SJCRH30 (cell line): Measurements from ENCODE around the gene ZBTB14. TPM values are rescaled to one million over a fixed set of nuclear protein-coding genes. Genes with fewer than 3 reads are reported as not detected.

Experiments
- DNase-seq, 2 experiments: peaks; one replicate each; pipeline ENCODE4 v3.0.0-alpha.2; 2015 to 2020
- H3K27ac ChIP-seq: fragments of 250-450 bp; sonication (Bioruptor Pico); 2 replicates; pipeline ENCODE4 v1.5.1; 2020; ENCODE audit warnings: mild to moderate bottlenecking, moderate library complexity
- H3K27me3 ChIP-seq: fragments of 250-450 bp; sonication (Bioruptor Pico); 2 replicates; pipeline ENCODE4 v1.5.1; 2020; ENCODE audit warnings: mild to moderate bottlenecking, moderate library complexity
- H3K36me3 ChIP-seq: fragments of 250-450 bp; sonication (Bioruptor Pico); 2 replicates; pipeline ENCODE4 v1.5.1; 2020; ENCODE audit warnings: mild to moderate bottlenecking, moderate library complexity
- H3K4me1 ChIP-seq: fragments of 250-450 bp; sonication (Bioruptor Pico); 2 replicates; pipeline ENCODE4 v1.5.1; 2020; ENCODE audit warnings: mild to moderate bottlenecking, moderate library complexity
- H3K4me3 ChIP-seq: fragments of 250-450 bp; sonication (Bioruptor Pico); 2 replicates; pipeline ENCODE4 v1.5.1; 2020; ENCODE audit warnings: mild to moderate bottlenecking, moderate library complexity
- H3K9me3 ChIP-seq: fragments of 250-450 bp; sonication (Bioruptor Pico); replicated peaks from 2 replicates; pipeline ENCODE4 v1.5.1; 2020; ENCODE audit warnings: mild to moderate bottlenecking, moderate library complexity
- total RNA-seq: library from RNA; depleted of rRNA; stranded (reverse); fragments of >200 nt; shearing (Covaris generic); gene quantifications from 2 replicates; pipeline ENCODE4 v1.2.3, GENCODE V29; 2014

ZBTB14 gene
- total RNA-seq, 1 experiment from 2014 or later, result 15.2 TPM

DNA sequence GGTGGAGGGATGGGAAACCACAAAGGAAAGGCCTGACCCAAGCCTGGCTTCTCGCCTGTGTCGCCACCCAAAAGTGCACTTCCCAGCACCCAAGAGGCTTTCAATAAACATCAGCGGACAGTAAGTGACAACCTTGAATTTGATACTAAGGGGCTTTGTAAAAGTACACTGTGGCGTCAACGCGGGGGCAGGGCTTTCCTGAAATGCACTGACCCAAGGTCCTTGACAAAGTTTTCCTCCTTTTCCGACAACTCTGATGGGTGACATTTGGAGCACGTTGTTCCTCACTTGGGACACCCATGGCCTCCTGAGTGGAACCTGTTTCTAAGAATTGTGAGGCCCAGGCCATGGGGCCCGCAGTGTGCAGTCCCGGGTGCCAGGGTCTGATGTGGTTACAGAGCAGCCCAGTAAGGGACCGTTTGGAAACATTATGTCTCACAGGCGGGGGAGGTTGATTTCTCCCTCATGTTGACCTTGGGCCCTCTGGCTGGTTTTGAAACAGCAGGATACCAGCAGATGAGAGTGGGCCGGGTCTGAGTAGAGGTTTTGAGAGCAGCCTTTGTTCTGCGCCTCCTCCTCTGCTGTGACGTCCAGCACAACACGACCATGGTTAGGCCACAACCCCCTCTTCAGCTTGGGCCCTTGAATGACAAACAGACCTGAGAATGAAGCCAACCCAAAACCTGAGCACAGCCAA lies 2.8 kb upstream of the ZBTB14 start:
- Histone ChIP-seq H3K9me3 (no peaks in the 10 kb centered on the region), H3K27me3 (no peaks in the 10 kb centered on the region), H3K36me3 (no peaks in the 10 kb centered on the region), H3K4me1 (no peaks in the 10 kb centered on the region), H3K4me3 (no peak overlapping the region), H3K27ac (no peak overlapping the region)
- DNase-seq, result no peak

DNA sequence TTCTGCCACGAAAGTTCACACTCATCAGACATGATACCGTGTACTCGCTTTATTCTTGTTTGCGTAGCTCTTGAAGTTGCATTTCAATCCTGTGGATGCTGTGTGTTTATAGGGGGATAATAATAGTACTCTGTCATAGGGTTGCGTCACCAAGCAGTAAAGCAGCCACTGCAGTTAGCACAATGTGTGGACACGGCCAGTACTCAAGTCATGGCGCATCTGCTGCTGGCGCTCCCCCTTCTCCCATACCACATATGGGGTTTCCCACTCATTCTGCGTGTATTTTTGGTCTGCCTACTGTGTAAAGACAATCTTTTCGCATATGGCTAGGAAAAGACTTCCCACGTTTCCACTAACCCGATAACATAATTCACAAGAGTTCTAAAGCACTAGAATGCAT lies 2.1 kb upstream of the ZBTB14 start:
- no peak overlapping the region for H3K27ac ChIP-seq
- H3K27me3 ChIP-seq, result no peaks in the 10 kb centered on the region
- DNase-seq, result no peak

DNA sequence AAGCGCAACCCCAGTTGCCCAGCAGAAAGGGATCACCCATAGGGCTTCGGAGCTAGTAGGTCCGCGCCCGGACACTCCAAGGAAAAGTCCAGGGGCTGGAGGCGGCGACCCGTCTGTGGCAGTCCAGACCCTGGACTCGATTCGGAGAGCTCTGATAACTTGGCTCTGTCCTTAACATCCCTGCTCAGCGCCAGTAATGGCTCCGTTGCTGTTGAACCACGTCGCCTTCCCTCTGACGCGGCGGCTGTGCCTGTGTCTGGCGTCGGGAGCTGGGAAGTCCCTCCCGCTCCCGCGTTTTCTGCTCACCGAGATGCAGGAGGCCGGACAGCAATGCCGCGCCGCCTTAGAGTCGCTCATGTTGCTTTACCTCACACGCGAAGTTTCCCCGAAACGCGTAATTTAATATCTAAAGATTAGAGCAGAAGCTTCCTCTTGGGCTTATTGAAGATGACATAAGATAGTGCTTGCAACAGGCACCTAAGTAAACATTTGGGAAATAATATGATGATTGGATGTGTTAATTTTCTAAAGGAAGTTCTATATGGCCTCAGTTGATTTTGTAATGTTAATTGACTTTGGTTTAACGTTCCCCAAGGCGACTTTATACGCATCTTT lies 1.3 kb upstream of the ZBTB14 start:
- H3K4me3 ChIP-seq, result peak overlapping the region; percentile 66

More for the DNA sequence above, 2.1 kb upstream of the ZBTB14 start:
- Histone ChIP-seq H3K9me3 (no peaks in the 10 kb centered on the region), H3K36me3 (no peaks in the 10 kb centered on the region; the same call in 1 of the 2 replicates), H3K4me3 (no peak overlapping the region), H3K4me1 (no peaks in the 10 kb centered on the region)

DNA sequence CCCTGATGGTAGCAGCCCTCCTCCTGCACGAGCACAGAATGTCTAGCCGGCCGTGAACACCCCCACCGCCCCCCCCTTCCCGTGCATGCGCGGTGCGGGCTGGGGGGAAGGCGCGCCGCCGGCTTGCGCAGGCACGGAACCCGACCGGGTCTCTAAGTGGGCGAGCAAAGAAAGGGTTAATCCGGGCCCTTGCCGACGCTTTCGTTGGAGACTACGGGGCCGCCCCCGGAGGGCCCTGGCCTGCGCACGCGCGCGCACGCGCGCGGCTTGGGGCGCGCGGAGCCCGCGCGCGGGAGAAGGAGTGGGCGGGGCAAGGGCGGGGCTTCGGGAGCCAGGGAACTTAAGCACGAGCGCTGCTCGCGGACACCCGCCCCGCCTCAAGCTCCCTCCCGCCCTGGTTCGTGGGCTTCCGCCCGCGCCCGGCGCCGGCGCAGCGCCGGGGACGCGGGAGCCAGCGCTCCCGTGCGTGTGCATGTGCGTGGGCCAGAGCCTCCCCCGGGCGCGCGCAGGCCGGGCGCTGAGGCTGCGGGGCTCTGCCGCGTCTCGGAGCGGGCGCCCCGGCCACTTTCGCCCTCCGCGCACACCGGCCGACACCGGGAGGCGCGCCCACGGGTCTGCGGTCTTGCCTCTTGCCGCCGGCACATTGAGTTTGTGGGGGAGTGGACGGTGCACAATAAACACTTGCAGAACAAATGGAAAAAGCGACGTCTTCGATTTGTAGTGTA lies 617 bp upstream of the ZBTB14 start:
- H3K27me3 ChIP-seq, result no peaks in the 10 kb centered on the region
- H3K27ac ChIP-seq, result peak overlapping the region; percentile 57
- H3K9me3 ChIP-seq, result no peaks in the 10 kb centered on the region
- H3K4me3 ChIP-seq, result peak overlapping the region; percentile 66
- no peaks in the 10 kb centered on the region; the same call in 1 of the 2 replicates for H3K36me3 ChIP-seq
- no peaks in the 10 kb centered on the region for H3K4me1 ChIP-seq
- peak; percentile 85 to 91 for DNase-seq

More for the DNA sequence above, 1.3 kb upstream of the ZBTB14 start:
- peak; percentile 75 to 79 for DNase-seq
- H3K4me1 ChIP-seq, result no peaks in the 10 kb centered on the region
- peak overlapping the region; percentile 57 for H3K27ac ChIP-seq
- no peaks in the 10 kb centered on the region for H3K27me3 ChIP-seq
- H3K36me3 ChIP-seq, result no peaks in the 10 kb centered on the region; the same call in 1 of the 2 replicates
- H3K9me3 ChIP-seq, result no peaks in the 10 kb centered on the region

DNA sequence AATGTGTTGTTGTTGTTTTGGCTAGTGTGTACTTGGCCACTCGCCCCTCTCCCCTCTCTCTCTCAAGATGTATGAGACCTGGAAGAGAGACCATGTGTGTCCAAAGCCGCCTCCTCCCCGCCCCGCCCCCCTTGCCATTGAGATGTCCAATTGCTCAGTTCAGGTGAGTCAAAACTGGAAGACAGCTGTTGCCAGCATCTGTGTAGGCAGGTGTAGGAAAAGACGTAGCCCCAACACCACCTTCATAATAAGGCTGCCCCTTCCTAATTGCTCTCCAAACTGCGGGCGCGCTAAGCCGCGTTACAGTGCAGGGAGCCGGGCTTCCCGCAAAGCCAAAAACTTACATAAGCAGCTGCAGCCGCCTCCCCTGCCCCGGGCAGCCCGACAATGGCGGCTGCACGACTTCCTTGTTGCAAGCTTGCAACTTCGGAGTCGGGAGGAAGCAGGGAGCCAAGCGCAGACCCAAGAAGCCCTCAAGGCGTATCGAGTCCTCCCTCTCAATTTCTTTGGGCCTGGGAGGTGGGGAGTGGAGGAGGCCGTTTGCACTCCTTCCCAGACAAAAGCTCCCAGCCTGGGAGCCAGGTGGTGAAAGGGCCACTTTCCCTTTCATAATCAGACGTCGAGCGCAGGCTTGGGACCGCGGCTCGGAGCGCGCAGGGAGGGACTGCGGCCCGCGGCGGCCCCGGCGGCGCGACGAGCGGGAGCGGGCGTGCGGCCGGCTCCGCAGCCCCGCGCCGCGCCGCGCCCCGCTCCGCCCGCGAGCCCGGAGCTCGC lies 882 bp downstream of the ZBTB14 start:
- Histone ChIP-seq H3K27ac (peak overlapping the region; percentile 52), H3K9me3 (no peaks in the 10 kb centered on the region), H3K36me3 (no peaks in the 10 kb centered on the region; the same call in 1 of the 2 replicates), H3K4me3 (peak overlapping the region; percentile 69), H3K27me3 (no peaks in the 10 kb centered on the region), H3K4me1 (no peaks in the 10 kb centered on the region)
- DNase-seq, result peak; percentile 33 to 58

DNA sequence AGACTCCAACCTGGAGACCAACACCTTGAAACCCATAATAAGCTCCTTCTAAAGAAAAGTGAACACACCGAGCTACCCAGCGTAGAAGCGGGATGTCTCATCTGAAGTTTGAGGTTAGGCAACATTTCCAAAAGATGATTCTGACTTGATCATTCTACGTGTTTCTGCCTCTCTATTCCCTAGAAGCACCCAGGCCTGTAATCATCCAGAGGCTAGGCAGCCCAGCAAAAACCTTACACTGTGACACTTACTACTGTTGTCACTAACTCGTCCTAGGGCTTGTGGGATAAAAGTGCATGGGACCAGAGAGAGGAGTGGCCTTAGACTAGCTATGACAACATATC lies 1.4 kb downstream of the ZBTB14 start:
- peak in 1 of 2 experiments; percentile 2 for DNase-seq
- H3K4me3 ChIP-seq, result peak overlapping the region; percentile 69
- H3K4me1 ChIP-seq, result no peaks in the 10 kb centered on the region
- H3K9me3 ChIP-seq, result no peaks in the 10 kb centered on the region
- H3K27me3 ChIP-seq, result no peaks in the 10 kb centered on the region
- no peaks in the 10 kb centered on the region; the same call in 1 of the 2 replicates for H3K36me3 ChIP-seq
- H3K27ac ChIP-seq, result no peak overlapping the region

DNA sequence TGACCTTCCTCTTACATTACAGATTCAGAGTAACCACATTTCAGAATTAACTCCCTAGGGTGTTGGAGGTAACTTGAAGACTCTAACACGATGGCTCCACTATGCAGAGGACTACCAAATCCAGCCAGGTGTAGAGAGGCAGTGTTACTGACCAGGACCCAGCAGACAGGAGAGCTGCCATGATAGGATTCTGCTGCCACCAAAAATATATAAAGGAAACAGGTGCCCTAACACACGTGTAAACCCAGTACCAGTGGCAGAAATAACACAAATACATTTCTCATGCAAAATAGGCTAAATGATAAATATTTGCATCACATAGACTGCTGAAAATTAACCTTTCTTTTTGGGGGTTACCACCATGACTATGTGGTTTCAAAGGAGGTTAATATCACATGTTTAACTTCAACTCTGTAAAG lies 7.0 kb downstream of the ZBTB14 start:
- Histone ChIP-seq H3K36me3 (no peaks in the 10 kb centered on the region; the same call in 1 of the 2 replicates), H3K4me3 (no peak overlapping the region), H3K27me3 (no peaks in the 10 kb centered on the region), H3K27ac (no peak overlapping the region), H3K9me3 (no peaks in the 10 kb centered on the region), H3K4me1 (peaks cover 7% of the 10 kb centered on the region; the same call in 1 of the 2 replicates)
- DNase-seq, result no peak

DNA sequence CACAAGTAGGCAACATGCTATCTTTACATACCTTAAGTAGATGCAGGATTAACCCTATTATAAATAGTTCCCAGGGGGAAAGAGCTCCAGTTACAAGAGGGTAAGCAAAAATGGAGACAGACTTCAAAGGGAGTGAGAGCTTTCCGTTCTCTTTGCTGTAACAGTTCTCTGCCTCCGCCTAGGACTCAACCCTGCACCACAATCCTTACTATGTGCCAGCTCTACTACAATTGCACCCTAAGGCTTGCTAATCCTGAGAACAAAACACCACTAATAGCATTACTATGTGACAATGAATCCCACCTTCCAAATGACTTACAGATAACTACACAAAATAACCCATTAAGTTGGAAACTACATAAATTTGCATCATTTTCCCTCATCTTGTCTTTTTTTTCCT lies 7.7 kb downstream of the ZBTB14 start:
- H3K9me3 ChIP-seq, result no peaks in the 10 kb centered on the region

DNA sequence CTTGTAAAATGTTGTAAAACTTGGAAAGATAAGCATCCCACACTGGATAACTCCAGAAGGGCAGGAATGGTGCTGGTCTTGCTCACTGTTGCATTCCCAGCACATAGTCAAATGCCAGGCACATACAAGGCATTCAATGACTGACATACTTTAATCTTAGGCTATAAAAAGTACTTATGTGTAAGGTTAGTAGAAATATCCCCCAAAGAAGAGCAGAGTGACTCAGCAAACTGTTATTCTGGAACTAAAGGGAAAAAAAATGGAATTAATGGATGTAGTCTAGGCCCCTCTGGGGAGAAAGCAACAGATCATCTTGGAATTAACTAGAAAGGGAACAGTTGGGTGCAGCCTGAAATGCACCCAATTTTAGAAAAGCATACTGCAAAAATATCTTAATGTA lies 9.0 kb downstream of the ZBTB14 start:
- H3K36me3 ChIP-seq, result no peaks in the 10 kb centered on the region

More for the DNA sequence above, 7.7 kb downstream of the ZBTB14 start:
- peaks cover 7% of the 10 kb centered on the region; the same call in 1 of the 2 replicates for H3K4me1 ChIP-seq
- no peak for DNase-seq
- H3K36me3 ChIP-seq, result no peaks in the 10 kb centered on the region; the same call in 1 of the 2 replicates
- H3K27ac ChIP-seq, result no peak overlapping the region
- H3K4me3 ChIP-seq, result no peak overlapping the region
- H3K27me3 ChIP-seq, result no peaks in the 10 kb centered on the region

GRCh38 chr18:5285326-5285725 lies 10.2 kb downstream of the ZBTB14 start:
- DNase-seq, result peak; percentile 67 to 77
- no peaks in the 10 kb centered on the region for H3K27me3 ChIP-seq
- H3K36me3 ChIP-seq, result no peaks in the 10 kb centered on the region
- 0 out of 2 replicates have a peak overlapping the region, but pooled peaks have one; percentile 9 for H3K4me3 ChIP-seq
- H3K27ac ChIP-seq, result peak overlapping the region; percentile 35; the same call in 1 of the 2 replicates
- H3K9me3 ChIP-seq, result no peaks in the 10 kb centered on the region
- peaks cover 7% of the 10 kb centered on the region; the same call in 1 of the 2 replicates for H3K4me1 ChIP-seq

More for the DNA sequence above, 9.0 kb downstream of the ZBTB14 start:
- no peak for DNase-seq
- no peaks in the 10 kb centered on the region for H3K27me3 ChIP-seq
- peaks cover 7% of the 10 kb centered on the region; the same call in 1 of the 2 replicates for H3K4me1 ChIP-seq
- H3K4me3 ChIP-seq, result no peak overlapping the region
- H3K9me3 ChIP-seq, result no peaks in the 10 kb centered on the region
- H3K27ac ChIP-seq, result no peak overlapping the region

DNA sequence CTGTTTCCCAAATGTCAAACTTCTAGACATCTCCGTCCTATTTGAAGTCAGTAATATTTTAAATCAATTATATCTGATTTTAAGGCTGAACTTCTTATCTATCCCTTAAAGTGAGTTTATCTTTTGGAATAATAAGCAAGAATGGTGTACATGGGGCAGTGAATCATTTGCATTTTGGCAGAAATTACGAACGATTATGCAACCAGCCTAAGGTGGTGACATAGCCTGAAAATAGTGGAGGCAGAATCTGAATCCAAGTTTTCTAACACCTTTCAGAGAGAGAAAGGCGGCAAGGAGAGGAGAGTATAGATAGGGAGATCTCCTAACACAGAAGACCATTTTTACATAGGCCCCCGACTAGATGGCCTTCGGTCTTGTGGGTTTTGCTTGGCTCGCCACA lies 10.7 kb downstream of the ZBTB14 start:
- Histone ChIP-seq H3K4me3 (0 out of 2 replicates have a peak overlapping the region, but pooled peaks have one; percentile 9), H3K27me3 (no peaks in the 10 kb centered on the region), H3K4me1 (peaks cover 7% of the 10 kb centered on the region; the same call in 1 of the 2 replicates), H3K27ac (peak overlapping the region; percentile 35; the same call in 1 of the 2 replicates), H3K9me3 (no peaks in the 10 kb centered on the region), H3K36me3 (no peaks in the 10 kb centered on the region)
- DNase-seq, result no peak

DNA sequence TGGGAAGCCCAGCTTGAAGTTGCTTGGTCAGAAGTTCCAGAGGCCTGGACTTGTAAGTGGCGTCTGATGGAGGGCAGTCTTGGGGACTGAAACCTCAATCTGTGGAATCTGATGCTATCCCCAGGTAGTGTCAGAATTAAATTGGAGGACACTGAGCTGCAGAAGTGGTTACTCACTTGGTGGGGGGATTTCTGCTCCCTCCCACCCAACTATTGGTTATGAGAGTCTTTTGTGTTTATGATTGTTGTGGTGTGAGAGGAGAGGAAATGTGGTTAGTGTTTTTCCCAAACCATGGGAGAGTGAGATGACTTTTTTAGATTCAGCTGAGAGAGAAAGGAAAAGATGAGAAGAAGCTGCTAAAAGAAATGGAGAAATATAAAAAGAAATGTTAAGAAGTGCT lies 12.8 kb downstream of the ZBTB14 start:
- no peak for DNase-seq
- Histone ChIP-seq H3K9me3 (no peaks in the 10 kb centered on the region), H3K27me3 (no peaks in the 10 kb centered on the region), H3K36me3 (no peaks in the 10 kb centered on the region), H3K4me1 (peaks cover 7% of the 10 kb centered on the region; the same call in 1 of the 2 replicates), H3K4me3 (no peak overlapping the region), H3K27ac (no peak overlapping the region)

DNA sequence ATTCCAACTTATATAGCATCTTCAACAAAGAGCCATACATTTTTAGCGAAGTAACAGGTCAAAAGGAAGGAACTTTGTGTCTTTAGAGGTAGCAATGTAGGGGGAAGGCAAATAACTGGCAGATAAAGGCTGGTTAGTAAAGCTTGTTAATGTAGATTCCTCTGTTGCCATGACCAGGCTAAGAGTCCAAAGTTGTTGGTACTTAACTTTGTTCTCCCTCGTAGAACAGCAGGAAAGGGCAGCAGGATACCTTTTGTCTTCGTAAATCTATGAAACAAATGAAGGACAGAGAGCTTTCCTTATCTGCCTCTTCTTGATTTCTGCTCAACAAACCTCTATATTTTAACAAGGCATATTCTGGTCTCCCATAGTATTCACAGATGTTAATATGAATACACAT lies 18.6 kb downstream of the ZBTB14 start:
- Histone ChIP-seq H3K27me3 (no peaks in the 10 kb centered on the region), H3K36me3 (no peaks in the 10 kb centered on the region), H3K27ac (no peak overlapping the region), H3K4me3 (no peak overlapping the region), H3K4me1 (no peaks in the 10 kb centered on the region), H3K9me3 (no peaks in the 10 kb centered on the region)
- DNase-seq, result no peak

DNA sequence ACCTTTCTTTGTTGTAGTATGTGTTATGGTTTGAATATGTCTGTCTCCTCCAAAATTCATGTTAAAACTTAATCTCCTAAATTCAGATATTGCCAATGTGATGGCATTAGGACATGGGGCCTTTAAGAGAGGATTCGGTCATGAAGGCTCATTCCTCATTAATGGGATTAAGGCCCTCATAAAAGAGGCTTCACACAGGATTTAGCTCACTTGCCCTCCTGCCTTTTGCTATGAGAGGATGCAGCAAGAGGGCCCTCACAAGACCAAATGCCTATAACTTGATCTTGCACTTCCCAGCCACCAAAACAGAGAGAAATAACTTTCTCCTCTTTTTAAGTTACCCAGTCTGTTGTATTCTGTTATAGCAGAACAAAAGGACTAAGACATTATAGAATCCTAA lies 19.7 kb downstream of the ZBTB14 start:
- H3K4me1 ChIP-seq, result no peaks in the 10 kb centered on the region
- no peak for DNase-seq
- no peak overlapping the region for H3K27ac ChIP-seq
- no peaks in the 10 kb centered on the region for H3K9me3 ChIP-seq
- H3K4me3 ChIP-seq, result no peak overlapping the region
- no peaks in the 10 kb centered on the region for H3K27me3 ChIP-seq
- no peaks in the 10 kb centered on the region for H3K36me3 ChIP-seq
